ENCODE data around the gene MYCL.
A peak's percentile ranks its signal among the peaks of the same experiment; 100 is the strongest.

MYCL gene, protein sequence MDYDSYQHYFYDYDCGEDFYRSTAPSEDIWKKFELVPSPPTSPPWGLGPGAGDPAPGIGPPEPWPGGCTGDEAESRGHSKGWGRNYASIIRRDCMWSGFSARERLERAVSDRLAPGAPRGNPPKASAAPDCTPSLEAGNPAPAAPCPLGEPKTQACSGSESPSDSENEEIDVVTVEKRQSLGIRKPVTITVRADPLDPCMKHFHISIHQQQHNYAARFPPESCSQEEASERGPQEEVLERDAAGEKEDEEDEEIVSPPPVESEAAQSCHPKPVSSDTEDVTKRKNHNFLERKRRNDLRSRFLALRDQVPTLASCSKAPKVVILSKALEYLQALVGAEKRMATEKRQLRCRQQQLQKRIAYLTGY

GRCh38 chr1:39901714-39902459, at the start of gene MYCL:
Gene MYCL, minus strand, starts transcription at chr1:39901917. Its CDS starts 483 bp downstream, at chr1:39901434.
- DNase-seq (ENCODE audit: low spot score), result peak; percentile 93

- DNase-seq (ENCODE audit: low spot score), result no peak
Measured at GRCh38 chr1:39949891-39950290, 48.2 kb upstream of the MYCL start.

GRCh38 chr1:39947260-39947659, 45.5 kb upstream of the MYCL start:
- no peak for DNase-seq (ENCODE audit: low spot score)

- DNase-seq (ENCODE audit: low spot score), result no peak
Measured at GRCh38 chr1:39946216-39946615, 44.5 kb upstream of the MYCL start.

DNA sequence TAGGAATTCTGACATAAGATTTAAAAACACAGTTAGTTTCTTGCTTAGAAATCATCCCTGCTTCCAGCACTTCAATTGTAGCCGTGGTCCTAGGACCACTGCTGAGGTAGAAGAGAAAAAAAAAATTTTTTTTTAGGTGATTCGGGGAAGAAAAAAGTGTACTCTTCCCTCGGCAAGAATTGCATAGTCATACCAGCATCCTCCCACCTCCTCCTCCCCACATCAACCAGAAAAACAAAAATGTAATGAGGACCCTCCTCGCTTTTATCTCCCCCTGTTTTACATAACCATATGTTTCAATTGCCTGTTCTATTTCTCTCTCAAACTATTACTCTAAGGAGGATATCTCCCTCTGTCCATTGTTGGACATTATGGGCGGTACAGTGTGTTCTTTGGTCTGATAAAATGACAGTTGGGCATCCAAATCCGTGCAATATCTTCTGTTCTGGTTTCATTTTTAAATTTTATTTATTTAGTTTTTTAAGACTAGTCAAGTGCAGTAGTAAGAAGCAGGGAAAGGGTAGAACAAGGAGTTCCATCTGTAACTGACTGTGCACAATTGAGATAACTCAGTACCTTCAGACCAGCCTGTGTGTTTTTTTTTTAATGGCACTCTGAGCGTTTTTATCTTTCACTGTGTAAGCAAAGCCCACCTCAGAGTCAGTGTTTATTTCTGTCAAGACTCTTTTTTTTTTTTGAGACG, 42.8 kb upstream of the MYCL start:
- DNase-seq (ENCODE audit: low spot score), result no peak

DNA sequence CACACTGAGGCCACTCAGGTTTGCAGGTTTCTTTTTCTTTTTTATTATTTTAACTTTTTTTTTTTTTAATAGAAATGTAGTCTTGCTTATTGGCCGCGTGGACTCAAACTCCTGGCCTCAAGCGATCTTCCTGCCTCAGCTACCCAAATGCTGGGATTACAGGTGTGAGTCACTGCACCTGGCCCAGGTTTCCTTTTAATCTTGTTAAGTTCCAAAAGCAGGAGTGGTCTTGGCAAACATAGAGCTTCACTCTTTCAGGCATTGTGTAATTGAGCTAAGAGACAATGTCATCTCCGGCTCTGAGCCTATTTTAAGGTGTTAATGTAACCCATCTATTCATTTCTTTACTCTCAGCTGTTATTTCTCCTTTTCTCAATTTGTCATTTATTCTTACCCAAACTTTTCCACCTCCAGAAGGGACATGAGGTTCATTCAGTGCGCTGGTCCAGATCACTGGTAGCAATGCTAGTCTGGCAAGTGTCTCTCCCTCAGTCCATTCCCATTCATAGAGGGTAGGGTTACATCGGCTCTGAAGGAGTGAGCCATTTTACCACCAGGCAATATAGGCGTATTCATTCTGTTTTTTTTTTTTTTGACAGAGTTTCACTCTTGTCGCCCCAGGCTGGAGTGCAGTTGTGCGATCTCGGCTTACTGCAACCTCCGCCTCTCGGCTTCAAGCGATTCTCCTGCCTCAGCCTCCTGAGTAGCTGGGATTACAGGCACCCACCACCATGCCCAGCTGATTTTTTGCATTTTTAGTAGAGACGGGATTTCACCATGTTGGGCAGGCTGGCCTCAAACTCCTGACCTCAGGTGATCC, 42.0 kb upstream of the MYCL start:
- no peak for DNase-seq (ENCODE audit: low spot score)

DNA sequence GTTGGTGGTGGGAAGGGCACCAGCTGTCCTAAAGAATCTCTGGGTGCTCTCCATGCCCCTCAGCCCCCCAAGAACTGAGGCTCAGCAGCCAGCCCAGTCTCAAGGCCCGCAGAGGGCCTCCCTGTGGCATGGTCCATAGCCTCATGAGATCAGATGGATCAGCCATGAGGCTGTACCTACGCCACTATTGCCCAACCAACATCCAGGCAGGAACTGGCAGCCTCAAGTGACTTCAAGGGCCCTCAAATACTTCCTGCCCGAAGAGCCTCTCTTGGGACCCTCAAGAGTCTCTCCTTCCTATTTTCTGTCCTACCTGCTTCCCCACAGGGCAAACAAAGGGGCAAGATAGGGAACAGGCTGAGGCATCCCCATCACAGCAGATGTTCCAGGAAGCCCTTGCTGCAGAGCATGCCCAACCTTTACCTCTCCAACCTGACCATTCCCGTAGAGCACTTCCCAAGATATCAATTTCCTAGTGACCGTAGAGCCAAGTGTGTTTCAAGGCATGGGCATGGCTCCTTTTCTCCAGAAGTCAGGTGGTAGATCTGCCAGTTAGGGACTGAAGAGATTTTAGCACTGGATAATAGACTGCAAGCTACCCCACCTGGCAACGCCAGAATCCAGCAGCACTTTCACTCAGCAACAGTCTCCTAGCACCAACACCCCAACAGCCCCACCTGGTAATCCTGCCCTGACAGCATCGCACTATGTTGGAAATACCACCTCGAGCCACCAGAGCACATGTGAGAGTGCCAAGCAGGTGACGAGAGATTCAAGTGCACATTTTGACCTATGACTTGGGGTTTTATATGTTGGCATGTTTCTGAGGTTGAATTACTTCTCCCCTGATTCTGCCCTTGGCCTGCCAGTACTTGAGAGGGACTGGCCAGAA, 39.5 kb upstream of the MYCL start:
- DNase-seq (ENCODE audit: low spot score), result no peak

DNA sequence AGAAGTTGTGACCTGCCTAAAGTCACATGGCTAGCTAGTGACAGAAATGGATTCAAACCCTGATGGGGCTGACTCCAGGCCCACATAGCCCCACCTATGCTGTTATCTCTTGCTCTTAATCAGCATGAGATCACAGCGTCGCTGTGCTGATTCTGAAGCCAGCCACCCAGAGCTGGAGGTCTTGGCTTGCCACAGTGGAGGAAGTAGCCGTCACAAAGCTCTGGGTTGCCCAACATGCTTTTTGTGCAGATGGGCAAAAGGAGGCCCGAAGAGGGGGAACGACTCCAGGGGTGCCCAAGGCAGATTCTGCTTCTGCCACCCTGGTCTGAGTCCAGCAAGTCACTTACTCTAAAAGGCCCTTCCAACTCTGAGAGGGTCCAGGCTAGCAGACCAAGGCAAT, 38.5 kb upstream of the MYCL start:
- no peak for DNase-seq (ENCODE audit: low spot score)

DNA sequence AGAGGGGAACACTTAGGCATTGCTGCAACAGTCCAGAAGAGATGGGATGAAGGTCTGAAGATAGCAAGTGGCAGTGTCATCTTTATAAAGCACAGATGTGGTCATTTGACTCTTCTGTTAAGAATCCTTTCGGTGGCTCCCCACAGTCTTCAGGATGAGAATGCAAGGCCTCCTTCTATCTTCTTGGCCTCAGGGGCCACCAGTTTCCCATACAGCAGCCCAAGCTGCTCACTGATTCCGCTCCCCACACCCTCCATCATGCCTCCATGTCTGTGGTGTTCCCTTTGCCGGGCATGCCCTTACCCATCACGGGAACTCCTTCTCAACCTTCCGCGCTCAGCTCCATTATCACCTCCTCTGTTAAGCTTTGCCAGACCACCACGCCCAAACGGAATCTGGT, 37.1 kb upstream of the MYCL start:
- no peak for DNase-seq (ENCODE audit: low spot score)

GRCh38 chr1:39936724-39937491, 35.2 kb upstream of the MYCL start:
- DNase-seq (ENCODE audit: low spot score), result no peak

DNA sequence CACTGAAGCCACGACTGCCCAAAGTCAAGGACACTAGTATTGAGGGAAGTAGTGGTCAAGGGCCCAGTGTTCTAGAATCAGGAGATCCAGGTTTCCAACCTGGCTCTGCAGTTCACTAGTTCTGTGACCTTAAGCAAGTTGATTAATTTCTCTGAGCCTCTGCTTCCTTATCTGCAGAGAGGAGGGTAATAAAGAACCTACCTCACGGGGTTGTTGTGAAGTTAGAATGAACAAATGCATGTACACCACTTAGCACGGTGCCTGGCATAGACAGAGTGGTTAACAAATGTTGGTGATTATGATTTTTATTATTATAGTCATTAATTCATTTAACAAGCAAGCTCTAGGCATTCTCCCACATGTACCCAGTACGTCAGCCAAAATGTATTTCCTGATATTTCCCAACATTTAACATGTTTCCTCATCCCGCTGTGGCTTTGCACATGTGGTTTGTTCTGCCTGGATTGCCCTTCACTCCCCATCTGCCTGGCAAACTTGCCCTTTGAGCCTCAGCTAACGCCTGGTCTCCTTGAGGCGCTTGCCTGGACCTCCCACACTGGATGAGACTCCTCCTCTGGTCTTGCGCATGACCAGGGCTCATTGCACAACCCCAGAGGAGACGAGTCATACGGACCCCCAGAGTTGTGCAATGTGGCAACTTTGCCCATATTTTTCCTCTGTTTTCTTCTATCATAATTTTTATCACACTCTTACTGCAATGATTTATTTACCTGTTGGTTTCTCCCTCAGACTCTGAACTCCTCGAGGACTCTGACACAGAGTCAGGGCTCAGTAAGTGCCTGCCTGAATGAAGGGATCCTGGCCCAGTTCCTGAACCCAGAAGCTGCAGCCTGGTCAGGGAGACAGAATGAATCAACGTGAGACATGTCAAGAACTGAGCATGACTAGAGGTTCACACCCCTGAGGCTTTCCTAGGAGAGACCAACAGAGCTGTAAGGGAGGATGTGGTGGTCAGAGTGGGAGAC, 32.5 kb upstream of the MYCL start:
- no peak for DNase-seq (ENCODE audit: low spot score)

GRCh38 chr1:39928809-39929587, 27.3 kb upstream of the MYCL start:
- DNase-seq (ENCODE audit: low spot score), result no peak

- no peak for DNase-seq (ENCODE audit: low spot score)
Measured at GRCh38 chr1:39927538-39927937, 25.8 kb upstream of the MYCL start.

DNA sequence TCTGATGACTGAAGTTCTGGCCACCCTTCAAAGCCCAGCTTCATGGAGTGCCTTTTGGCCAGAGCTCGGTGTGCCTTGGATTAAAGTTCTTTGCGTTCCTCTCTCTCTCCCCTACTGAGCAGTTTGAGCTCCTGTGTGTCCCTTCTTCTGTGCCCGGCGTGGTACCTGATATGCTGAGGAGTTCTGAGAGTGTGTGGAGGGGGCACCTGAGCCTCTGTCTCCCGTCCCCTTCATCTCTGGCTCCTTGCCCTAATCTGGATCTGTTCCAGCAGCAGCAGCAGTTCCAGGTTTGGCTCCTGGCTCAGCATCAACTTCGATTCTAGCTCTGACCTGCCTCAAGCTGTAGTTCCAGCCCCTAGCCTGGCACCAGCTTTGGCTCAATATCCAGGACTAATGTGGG, 25.1 kb upstream of the MYCL start:
- DNase-seq (ENCODE audit: low spot score), result no peak

- no peak for DNase-seq (ENCODE audit: low spot score)
Measured at GRCh38 chr1:39926343-39926793, 24.7 kb upstream of the MYCL start.

- no peak for DNase-seq (ENCODE audit: low spot score)
Measured at GRCh38 chr1:39925721-39926342, 24.1 kb upstream of the MYCL start.

DNA sequence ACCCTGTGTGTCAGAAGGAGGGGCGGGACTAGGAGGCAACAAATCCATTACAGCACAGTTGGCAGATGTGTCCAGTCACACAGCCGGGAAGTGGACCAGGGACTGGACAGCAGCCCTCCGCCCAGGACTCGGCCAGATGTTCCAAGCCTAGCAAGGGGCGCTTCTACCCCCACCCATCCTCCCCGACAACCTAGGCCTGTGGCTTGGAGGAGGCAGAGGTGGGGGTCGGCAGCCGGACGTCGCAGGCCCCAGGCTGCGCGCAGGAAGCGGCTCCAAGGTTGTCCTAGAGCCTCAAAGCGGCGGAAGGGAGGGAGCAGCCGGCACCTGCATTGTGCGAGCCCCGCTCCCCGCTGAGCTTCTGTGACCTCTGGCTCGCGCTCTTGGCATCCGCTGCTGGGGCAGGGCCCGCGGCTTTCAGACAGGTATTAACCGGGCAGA, 20.6 kb upstream of the MYCL start:
- peak; percentile 81 for DNase-seq (ENCODE audit: low spot score)

GRCh38 chr1:39919545-39919944, 17.8 kb upstream of the MYCL start:
- DNase-seq (ENCODE audit: low spot score), result peak; percentile 74

Measured in iPS-NIHi11 (cell line).